ENCODE data around the gene FAM229A.
"Not testable (repeated sequence)": the region's sequence is repeated elsewhere in the genome, so short reads cannot be mapped to it uniquely, and the experiment has no call there.

FAM229A gene

GRCh38 chr1:32362474-32363313 is at the start of gene FAM229A, which contains the start of gene TSSK3:
FAM229A (minus strand) TSS chr1:32362485; CDS start chr1:32362091, 394 bp downstream.
TSSK3 (plus strand) TSS chr1:32362539; CDS start chr1:32362702, 163 bp downstream.
- Mint-ChIP-seq H3K4me3 (peak within 1 kb of the TSS; percentile 4), H3K27ac (no peak within 1 kb of the TSS), H3K9me3 (no peaks in the 10 kb centered on the region), H3K4me1 (ENCODE audit: low read depth) (peaks cover 14% of the 10 kb centered on the region), H3K27me3 (peaks cover 7% of the 10 kb centered on the region), H3K36me3 (ENCODE audit: low read depth) (peaks cover 52% of the 10 kb centered on the region)
- DNase-seq, result no peak

DNA sequence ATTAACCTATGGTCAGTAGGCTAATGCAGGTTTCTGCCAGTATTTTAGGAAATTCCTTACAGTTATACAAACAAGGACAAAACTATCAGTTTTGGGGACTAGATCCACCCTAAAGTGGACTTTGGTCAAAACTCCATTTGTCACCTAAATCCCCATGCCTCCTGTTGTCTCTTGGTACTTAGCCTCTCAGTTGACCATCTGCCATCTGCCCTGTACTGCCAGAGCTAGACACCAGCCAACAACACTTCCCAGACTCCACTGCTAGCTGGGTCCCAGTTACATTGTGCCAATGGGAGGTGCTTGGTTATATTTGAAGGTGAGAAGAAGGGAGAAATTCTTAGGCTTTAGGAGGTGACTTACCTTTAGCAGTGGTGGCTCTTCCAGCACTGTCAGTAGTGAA is 49.0 kb upstream of the FAM229A start:
- H3K36me3 Mint-ChIP-seq (ENCODE audit: low read depth), result no peaks in the 10 kb centered on the region
- peaks cover 9% of the 10 kb centered on the region for H3K27me3 Mint-ChIP-seq
- H3K27ac Mint-ChIP-seq, result no peak overlapping the region
- no peaks in the 10 kb centered on the region for H3K9me3 Mint-ChIP-seq
- no peak for DNase-seq
- H3K4me3 Mint-ChIP-seq, result no peak overlapping the region
- H3K4me1 Mint-ChIP-seq (ENCODE audit: low read depth), result peaks cover 3% of the 10 kb centered on the region

GRCh38 chr1:32406629-32407111 is 44.4 kb upstream of the FAM229A start:
- H3K27ac Mint-ChIP-seq, result no peak overlapping the region
- no peaks in the 10 kb centered on the region for H3K4me1 Mint-ChIP-seq (ENCODE audit: low read depth)
- H3K4me3 Mint-ChIP-seq, result no peak overlapping the region
- no peaks in the 10 kb centered on the region for H3K36me3 Mint-ChIP-seq (ENCODE audit: low read depth)
- no peaks in the 10 kb centered on the region for H3K9me3 Mint-ChIP-seq
- no peaks in the 10 kb centered on the region for H3K27me3 Mint-ChIP-seq
- DNase-seq, result no peak

- Mint-ChIP-seq H3K4me3 (no peak overlapping the region), H3K9me3 (no peaks in the 10 kb centered on the region), H3K4me1 (ENCODE audit: low read depth) (peaks cover 1% of the 10 kb centered on the region), H3K36me3 (ENCODE audit: low read depth) (no peaks in the 10 kb centered on the region), H3K27ac (no peak overlapping the region), H3K27me3 (no peaks in the 10 kb centered on the region)
- DNase-seq, result no peak
Observed at GRCh38 chr1:32405672-32406467, 43.6 kb upstream of the FAM229A start.

GRCh38 chr1:32404946-32405345 is 42.7 kb upstream of the FAM229A start:
- peaks cover 2% of the 10 kb centered on the region for H3K4me1 Mint-ChIP-seq (ENCODE audit: low read depth)

GRCh38 chr1:32400876-32401631 is 38.8 kb upstream of the FAM229A start:
- Mint-ChIP-seq H3K27me3 (no peaks in the 10 kb centered on the region), H3K27ac (no peak overlapping the region), H3K4me3 (peak overlapping the region; percentile 28), H3K36me3 (ENCODE audit: low read depth) (no peaks in the 10 kb centered on the region), H3K4me1 (ENCODE audit: low read depth) (peaks cover 2% of the 10 kb centered on the region), H3K9me3 (no peaks in the 10 kb centered on the region)
- peak; percentile 73 for DNase-seq

More at GRCh38 chr1:32404946-32405345, 42.7 kb upstream of the FAM229A start:
- Mint-ChIP-seq H3K4me3 (no peak overlapping the region), H3K36me3 (ENCODE audit: low read depth) (no peaks in the 10 kb centered on the region), H3K9me3 (no peaks in the 10 kb centered on the region), H3K27ac (no peak overlapping the region), H3K27me3 (no peaks in the 10 kb centered on the region)
- DNase-seq, result no peak

DNA sequence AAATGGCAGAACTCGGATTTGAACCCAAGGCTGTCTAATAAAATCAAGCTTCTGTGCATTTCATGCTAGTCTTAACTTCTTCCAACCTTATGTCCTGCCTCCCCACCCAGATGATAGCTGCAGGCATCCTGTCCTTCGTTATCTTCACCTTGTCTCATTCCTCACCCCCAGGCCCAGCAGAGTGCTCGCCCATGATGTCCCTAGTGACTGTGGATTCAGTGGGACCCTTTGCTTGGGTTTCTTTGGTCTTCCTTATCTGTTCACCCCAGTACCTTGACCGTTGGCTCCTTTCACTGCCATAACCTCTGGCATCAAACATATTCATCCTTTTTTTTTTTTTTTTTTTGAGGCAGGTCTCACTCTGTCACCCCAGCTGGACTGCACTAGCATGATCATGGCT is 37.6 kb upstream of the FAM229A start:
- Mint-ChIP-seq H3K36me3 (ENCODE audit: low read depth) (no peaks in the 10 kb centered on the region), H3K4me3 (no peak overlapping the region), H3K27ac (no peak overlapping the region), H3K27me3 (no peaks in the 10 kb centered on the region), H3K4me1 (ENCODE audit: low read depth) (peaks cover 8% of the 10 kb centered on the region), H3K9me3 (no peaks in the 10 kb centered on the region)
- no peak for DNase-seq

GRCh38 chr1:32398401-32398800 is 36.1 kb upstream of the FAM229A start:
- Mint-ChIP-seq H3K4me1 (ENCODE audit: low read depth) (peaks cover 19% of the 10 kb centered on the region), H3K27me3 (no peaks in the 10 kb centered on the region), H3K27ac (no peak overlapping the region), H3K36me3 (ENCODE audit: low read depth) (peaks cover 11% of the 10 kb centered on the region), H3K4me3 (no peak overlapping the region), H3K9me3 (no peaks in the 10 kb centered on the region)
- DNase-seq, result no peak

- H3K9me3 Mint-ChIP-seq, DNase-seq, H3K27ac Mint-ChIP-seq, H3K4me3 Mint-ChIP-seq, H3K27me3 Mint-ChIP-seq: not testable (repeated sequence)
- Mint-ChIP-seq H3K36me3 (ENCODE audit: low read depth) (peaks cover 18% of the 10 kb centered on the region), H3K4me1 (ENCODE audit: low read depth) (peaks cover 33% of the 10 kb centered on the region)
Observed at GRCh38 chr1:32396524-32396923, 34.2 kb upstream of the FAM229A start.

- H3K36me3 Mint-ChIP-seq (ENCODE audit: low read depth), result peaks cover 18% of the 10 kb centered on the region
- H3K27me3 Mint-ChIP-seq, result no peaks in the 10 kb centered on the region
- H3K9me3 Mint-ChIP-seq, result no peaks in the 10 kb centered on the region
- H3K4me3 Mint-ChIP-seq, result peak overlapping the region; percentile 98
- no peak for DNase-seq
- peaks cover 32% of the 10 kb centered on the region for H3K4me1 Mint-ChIP-seq (ENCODE audit: low read depth)
- peak overlapping the region; percentile 99 for H3K27ac Mint-ChIP-seq
Observed at GRCh38 chr1:32394890-32395432, 32.7 kb upstream of the FAM229A start.

DNA sequence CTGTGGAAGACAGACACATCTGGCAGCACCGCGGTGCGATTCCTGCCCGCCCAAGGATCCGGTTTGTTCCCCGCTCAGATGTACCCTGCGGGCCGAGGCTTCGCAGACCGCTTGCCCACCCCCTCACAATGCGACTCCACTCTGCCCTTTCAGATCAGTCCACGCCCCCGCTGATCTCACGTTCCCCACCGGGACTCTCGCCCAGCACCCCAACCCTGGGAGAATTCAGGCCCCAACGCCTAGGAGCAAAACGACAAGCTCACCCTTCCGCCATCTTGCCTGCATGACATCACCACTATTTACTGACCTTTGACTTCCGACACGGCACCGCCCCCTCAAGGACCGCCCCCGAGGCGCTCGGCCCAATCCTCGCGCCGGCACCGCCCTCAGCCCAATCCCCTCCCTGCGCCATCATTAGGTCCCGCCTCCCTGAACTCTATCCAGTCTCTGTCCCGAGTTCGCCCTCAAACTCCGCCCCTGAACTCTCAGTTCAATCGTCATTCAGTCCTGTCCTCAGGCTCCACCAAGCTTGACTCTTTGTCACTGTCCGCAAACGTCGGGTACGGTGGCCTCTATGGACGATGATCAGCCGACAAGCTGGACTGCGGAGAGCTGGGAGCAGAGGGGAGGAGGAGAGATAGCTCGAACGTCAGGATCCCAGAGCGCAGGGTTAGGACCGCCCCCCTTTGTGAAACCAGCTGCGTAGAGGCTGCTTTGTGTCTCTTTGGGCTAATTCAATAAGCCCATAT is 32.0 kb upstream of the FAM229A start, which contains the start of gene BSDC1:
Gene BSDC1, minus strand, starts transcription at position 301 of the 749 bp plus-strand sequence. Its CDS starts 27 bp downstream, at position 274.
- Mint-ChIP-seq H3K4me1 (ENCODE audit: low read depth) (peaks cover 32% of the 10 kb centered on the region), H3K4me3 (peak within 1 kb of the TSS; percentile 98), H3K9me3 (no peaks in the 10 kb centered on the region), H3K27me3 (no peaks in the 10 kb centered on the region), H3K36me3 (ENCODE audit: low read depth) (peaks cover 18% of the 10 kb centered on the region), H3K27ac (peak within 1 kb of the TSS; percentile 99)
- peak; percentile 98 for DNase-seq

GRCh38 chr1:32393832-32394140 is 31.5 kb upstream of the FAM229A start:
- Mint-ChIP-seq H3K4me1 (ENCODE audit: low read depth) (peaks cover 32% of the 10 kb centered on the region), H3K27me3 (no peaks in the 10 kb centered on the region), H3K27ac (peak overlapping the region; percentile 99), H3K36me3 (ENCODE audit: low read depth) (peaks cover 18% of the 10 kb centered on the region), H3K9me3 (no peaks in the 10 kb centered on the region), H3K4me3 (peak overlapping the region; percentile 98)
- no peak for DNase-seq

DNA sequence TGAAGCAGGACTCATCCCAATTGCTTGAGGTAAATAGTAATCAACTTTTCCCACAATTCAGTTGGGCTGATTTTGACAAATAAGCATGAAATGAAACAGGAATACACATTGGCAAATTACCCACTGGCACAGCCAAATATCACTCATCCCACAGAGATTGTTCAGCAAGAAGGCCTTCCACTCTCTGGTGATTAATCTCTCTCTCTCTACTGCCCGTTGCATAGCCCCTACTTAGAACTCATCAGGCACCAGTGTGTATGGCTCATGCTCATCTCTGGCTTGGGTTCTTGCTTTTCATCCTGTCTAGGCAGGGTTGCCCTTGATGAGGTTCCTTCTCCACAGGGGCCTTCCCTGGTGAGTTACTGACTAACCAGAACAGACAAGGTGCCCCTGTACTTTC is 30.9 kb upstream of the FAM229A start:
- H3K27ac Mint-ChIP-seq, result peak overlapping the region; percentile 99
- peak overlapping the region; percentile 98 for H3K4me3 Mint-ChIP-seq
- no peaks in the 10 kb centered on the region for H3K27me3 Mint-ChIP-seq
- H3K9me3 Mint-ChIP-seq, result no peaks in the 10 kb centered on the region
- peaks cover 18% of the 10 kb centered on the region for H3K36me3 Mint-ChIP-seq (ENCODE audit: low read depth)
- no peak for DNase-seq
- H3K4me1 Mint-ChIP-seq (ENCODE audit: low read depth), result peaks cover 32% of the 10 kb centered on the region
